Hepatic stellate cell (primary cell): ENCODE data around the gene PLS3.

Experiments
- DNase-seq: peaks from one replicate; pipeline ENCODE4 v3.0.0; 2011; ENCODE audit warnings: low spot score

PLS3 gene

GRCh38 chrX:115693476-115693875, 132.5 kb downstream of the PLS3 start:
- DNase-seq: no peak

- DNase-seq: no peak
Measured at GRCh38 chrX:115694028-115694427, 133.1 kb downstream of the PLS3 start.

DNA sequence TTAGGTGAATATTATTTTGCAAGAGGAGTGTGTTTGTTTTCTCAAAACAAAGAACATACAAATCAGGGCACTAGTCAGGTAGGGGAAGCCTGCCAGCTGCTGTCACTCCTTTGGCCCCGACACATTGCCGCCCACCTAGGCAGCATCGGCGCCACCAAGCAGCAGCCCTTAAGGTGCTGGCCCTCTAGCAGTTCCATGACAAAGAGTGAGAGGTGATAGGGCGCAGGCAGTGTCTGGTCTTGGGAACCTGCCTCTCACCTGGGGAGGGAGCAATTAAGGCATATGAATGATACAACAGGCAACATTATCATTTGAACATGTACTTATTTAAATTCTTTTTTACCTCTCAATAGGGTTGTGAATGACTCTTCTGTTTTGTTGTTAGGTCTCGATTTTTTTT, 135.1 kb downstream of the PLS3 start:
- no peak for DNase-seq

- DNase-seq: no peak
Measured at GRCh38 chrX:115696939-115697338, 136.0 kb downstream of the PLS3 start.

GRCh38 chrX:115697806-115698205, 136.8 kb downstream of the PLS3 start:
- no peak for DNase-seq
